WTC11 (cell line): ENCODE data around the gene RAB35. TPM values are rescaled to one million over a fixed set of nuclear protein-coding genes. Genes with fewer than 3 reads are reported as not detected.

ENCODE experiments used
- ATAC-seq: fragments of 200-7000 bp; cut with Tn5 transposase; 2 replicates; pipeline ENCODE4 v1.10.0; 2021; ENCODE audit warnings: mild to moderate bottlenecking, moderate library complexity
- CTCF ChIA-PET: fragments of 300-600 bp; sonication (Branson Sonifier 250); formaldehyde crosslinking; loops from one replicate; lab custom pipeline; 2021; ENCODE audit warnings: antibody characterized with exemption; lab: Charles Lee
- POLR2A ChIA-PET: fragments of 350-600 bp; sonication (Branson Sonifier 250); formaldehyde crosslinking; loops from one replicate; lab custom pipeline; 2021; ENCODE audit warnings: antibody characterized with exemption; lab: Charles Lee
- DNase-seq: peaks from one replicate; pipeline ENCODE4 v3.0.0; 2021; ENCODE audit warnings: low spot score
- H3K27ac Mint-ChIP-seq: 2 replicates; pipeline ENCODE4 v1.8.0; 2021; ENCODE audit warnings: mixed read lengths
- H3K27me3 Mint-ChIP-seq: 2 replicates; pipeline ENCODE4 v1.8.0; 2021; ENCODE audit warnings: low read depth, mild to moderate bottlenecking, moderate library complexity, mixed read lengths
- H3K36me3 Mint-ChIP-seq: 2 replicates; pipeline ENCODE4 v1.8.0; 2021; ENCODE audit warnings: mixed read lengths
- H3K4me1 Mint-ChIP-seq: 2 replicates; pipeline ENCODE4 v1.8.0; 2022; ENCODE audit warnings: mixed read lengths
- H3K4me3 Mint-ChIP-seq: 2 replicates; pipeline ENCODE4 v1.8.0; 2021; ENCODE audit warnings: mild to moderate bottlenecking, moderate library complexity, mixed read lengths
- H3K9me3 Mint-ChIP-seq: 2 replicates; pipeline ENCODE4 v1.8.0; 2021; ENCODE audit warnings: mixed read lengths
- FOXJ3 ChIP-seq: sonication (generic); formaldehyde crosslinking; IDR thresholded peaks from 2 replicates; pipeline ENCODE4 v1.9.0; 2021; ENCODE audit warnings: missing genetic modification reagents, mild to moderate bottlenecking, borderline replicate concordance
- MYBL2 ChIP-seq: sonication (generic); formaldehyde crosslinking; IDR thresholded peaks from 2 replicates; pipeline ENCODE4 v1.8.1; 2023; ENCODE audit warnings: mild to moderate bottlenecking, moderate library complexity, missing genetic modification reagents
- NFE2L1 ChIP-seq: sonication (generic); formaldehyde crosslinking; IDR thresholded peaks from 2 replicates; pipeline ENCODE4 v1.8.1; 2023; ENCODE audit warnings: missing genetic modification reagents
- OVOL2 ChIP-seq: fragments of 250-450 bp; sonication (Bioruptor Pico); IDR thresholded peaks from 2 replicates; pipeline ENCODE4 v1.9.0; 2021; ENCODE audit warnings: mild to moderate bottlenecking, borderline replicate concordance
- TCF7 ChIP-seq: sonication (generic); formaldehyde crosslinking; IDR thresholded peaks from 2 replicates; pipeline ENCODE4 v1.8.0; 2022; ENCODE audit warnings: mild to moderate bottlenecking, low read depth, missing genetic modification reagents, moderate library complexity
- ZNF138 ChIP-seq: sonication (generic); formaldehyde crosslinking; conservative IDR thresholded peaks from 2 replicates; pipeline ENCODE4 v1.8.1; 2022; ENCODE audit warnings: mild to moderate bottlenecking, moderate library complexity, missing genetic modification reagents
- ZNF263 ChIP-seq: sonication (generic); formaldehyde crosslinking; IDR thresholded peaks from 2 replicates; pipeline ENCODE4 v1.8.1; 2022; ENCODE audit warnings: low read depth, mild to moderate bottlenecking, moderate library complexity, missing genetic modification reagents
- total RNA-seq: library from RNA; stranded (reverse); gene quantifications from 3 replicates; pipeline ENCODE4 v1.2.3, GENCODE V29; 2021
- TF ChIP-seq, protein P1 (sequence below): sonication (generic); formaldehyde crosslinking; IDR thresholded peaks from 2 replicates; pipeline ENCODE4 v1.8.1; 2023; ENCODE audit warnings: mild to moderate bottlenecking, moderate library complexity, missing genetic modification reagents
- TF ChIP-seq, protein P2 (sequence below): fragments of 250-450 bp; sonication (Bioruptor Pico); conservative IDR thresholded peaks from 2 replicates; pipeline ENCODE4 v1.9.0; 2021; ENCODE audit warnings: mild to moderate bottlenecking
- TF ChIP-seq, protein P3 (sequence below): fragments of 250-450 bp; sonication (Bioruptor Pico); IDR thresholded peaks from 2 replicates; pipeline ENCODE4 v1.9.0; 2021; ENCODE audit warnings: mild to moderate bottlenecking, borderline replicate concordance

Gene RAB35
- total RNA-seq, 1 experiment from 2014 or later = 44.5 TPM

DNA sequence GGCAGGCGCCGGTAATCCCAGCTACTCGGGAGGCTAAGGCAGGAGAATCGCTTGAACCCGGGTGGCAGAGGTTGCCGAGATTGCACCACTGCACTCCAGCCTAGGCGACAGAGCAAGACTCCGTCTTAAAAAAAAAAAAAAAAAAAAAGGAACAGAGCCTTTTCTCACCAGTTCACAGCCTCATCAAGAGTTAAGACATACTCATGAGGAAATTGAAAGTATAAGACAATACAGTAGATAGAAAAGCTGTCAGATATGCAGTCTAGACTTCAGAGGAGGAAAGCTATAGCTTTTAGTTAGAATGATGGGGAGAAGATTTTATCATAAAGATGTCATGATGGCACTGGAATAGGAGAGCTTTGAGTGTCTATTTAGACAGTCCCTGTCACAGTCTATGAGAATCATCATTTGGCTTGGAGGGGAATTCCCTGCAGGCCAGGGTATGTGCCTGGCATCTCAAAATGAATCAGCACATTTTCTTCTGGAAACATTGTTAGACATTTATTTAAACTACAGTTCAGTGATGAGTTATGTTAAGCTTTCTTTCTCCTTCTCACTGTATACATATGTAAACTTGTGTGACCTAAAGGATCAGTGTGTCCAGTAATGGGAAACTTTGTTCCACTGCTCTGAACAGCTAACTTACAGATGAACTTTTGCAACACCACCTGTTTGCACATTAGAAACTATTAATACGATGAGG is 2.9 kb upstream of the RAB35 start:
- ChIA-PET CTCF (interaction anchor here (0.7 to 5.4 kb wide), 4 partner anchors 8 to 131 kb away, joined by 3 to 48 read pairs (median 4); partner anchors contain the start of gene BICDL1), POLR2A (interaction anchor here (0.7 kb wide), 1 partner anchor 13 kb away, joined by 7 read pairs; no protein-coding TSS in a partner anchor)
- Mint-ChIP-seq H3K27me3 (no peaks in the 10 kb centered on the region; the same call in 1 of the 2 replicates), H3K36me3 (peaks cover 1% of the 10 kb centered on the region), H3K4me3 (no peak overlapping the region), H3K9me3 (no peaks in the 10 kb centered on the region), H3K4me1 (peaks cover 32% of the 10 kb centered on the region), H3K27ac (peak overlapping the region; percentile 58)
- ATAC-seq (no peak), DNase-seq (no peak)
- TF ChIP-seq, protein P1, sequence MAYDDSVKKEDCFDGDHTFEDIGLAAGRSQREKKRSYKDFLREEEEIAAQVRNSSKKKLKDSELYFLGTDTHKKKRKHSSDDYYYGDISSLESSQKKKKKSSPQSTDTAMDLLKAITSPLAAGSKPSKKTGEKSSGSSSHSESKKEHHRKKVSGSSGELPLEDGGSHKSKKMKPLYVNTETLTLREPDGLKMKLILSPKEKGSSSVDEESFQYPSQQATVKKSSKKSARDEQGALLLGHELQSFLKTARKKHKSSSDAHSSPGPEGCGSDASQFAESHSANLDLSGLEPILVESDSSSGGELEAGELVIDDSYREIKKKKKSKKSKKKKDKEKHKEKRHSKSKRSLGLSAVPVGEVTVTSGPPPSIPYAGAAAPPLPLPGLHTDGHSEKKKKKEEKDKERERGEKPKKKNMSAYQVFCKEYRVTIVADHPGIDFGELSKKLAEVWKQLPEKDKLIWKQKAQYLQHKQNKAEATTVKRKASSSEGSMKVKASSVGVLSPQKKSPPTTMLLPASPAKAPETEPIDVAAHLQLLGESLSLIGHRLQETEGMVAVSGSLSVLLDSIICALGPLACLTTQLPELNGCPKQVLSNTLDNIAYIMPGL (CRISPR knock-in tag) = no peak
- TF ChIP-seq, protein P2, sequence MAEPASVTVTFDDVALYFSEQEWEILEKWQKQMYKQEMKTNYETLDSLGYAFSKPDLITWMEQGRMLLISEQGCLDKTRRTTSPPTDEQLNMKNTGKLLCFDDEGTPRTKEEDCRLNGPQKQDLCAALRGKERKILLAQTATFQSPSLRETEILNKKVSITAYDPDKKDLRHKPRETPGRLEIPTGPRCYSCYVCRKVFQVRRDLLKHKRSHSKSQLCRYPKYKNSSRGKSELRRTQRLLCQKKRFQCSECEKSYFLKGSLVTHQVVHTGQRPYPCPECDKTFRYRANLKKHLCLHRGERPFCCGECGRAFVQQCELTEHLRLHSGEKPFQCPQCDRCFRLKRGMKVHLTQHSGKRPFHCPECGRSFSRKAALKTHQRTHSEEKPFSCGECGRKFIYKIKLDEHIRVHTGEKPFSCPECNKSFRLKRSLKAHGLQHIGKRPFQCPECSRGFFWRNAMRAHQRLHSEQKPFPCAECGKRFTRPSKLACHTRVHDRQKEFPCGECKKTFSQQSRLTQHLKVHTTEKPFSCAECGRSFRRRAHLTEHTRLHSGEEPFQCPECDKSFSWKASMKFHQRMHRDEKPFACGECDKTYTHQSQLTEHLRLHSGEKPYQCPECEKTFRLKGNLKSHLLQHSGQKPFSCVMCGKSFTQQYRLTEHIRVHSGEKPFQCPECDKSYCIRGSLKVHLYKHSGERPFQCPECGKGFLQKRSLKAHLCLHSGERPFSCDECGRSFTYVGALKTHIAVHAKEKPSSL (CRISPR knock-in tag) = no peak
- no peak for TF ChIP-seq ZNF263 (CRISPR knock-in tag)
- no peak for TF ChIP-seq TCF7 (CRISPR knock-in tag)
- no peak for TF ChIP-seq ZNF138 (CRISPR knock-in tag)
- TF ChIP-seq OVOL2 = no peak
- no peak for TF ChIP-seq FOXJ3 (CRISPR knock-in tag)

DNA sequence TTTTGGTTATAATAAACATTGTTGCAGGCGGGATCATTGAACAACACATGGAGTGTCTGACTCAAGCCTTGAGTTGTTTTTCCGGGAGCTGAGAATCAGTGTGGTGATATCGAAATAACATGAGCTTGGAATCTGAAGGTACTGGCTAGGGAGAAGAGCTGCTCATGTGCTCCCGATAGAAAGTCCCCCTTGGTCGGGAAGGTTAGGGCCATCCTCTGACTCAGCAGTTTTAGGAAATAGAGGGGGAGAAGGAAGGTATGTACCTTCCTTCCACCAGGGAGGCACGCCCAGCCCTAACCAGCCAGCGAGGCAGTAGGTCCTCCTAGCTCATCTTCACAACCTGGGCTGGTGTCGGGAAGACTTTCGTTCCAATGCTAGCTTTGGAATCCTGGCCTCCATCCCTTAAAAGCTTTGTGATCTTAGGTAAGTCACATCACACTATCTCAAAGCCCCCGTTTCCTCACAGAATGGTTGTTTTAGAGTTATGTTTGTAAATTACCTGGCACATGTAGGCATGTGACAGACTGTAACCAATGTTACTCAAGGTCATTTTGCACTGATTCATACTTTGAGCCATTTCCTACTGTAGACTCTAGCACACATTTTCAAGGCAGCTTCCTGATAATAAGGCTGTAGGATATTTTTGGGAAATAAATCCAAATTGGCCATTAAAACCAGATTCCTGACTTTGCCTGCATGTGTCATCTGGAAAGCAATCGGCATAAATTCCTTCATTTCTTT is 1.9 kb upstream of the RAB35 start:
- no peaks in the 10 kb centered on the region; the same call in 1 of the 2 replicates for H3K27me3 Mint-ChIP-seq
- DNase-seq = peak; percentile 54
- CTCF ChIA-PET = interaction anchor here (0.8 to 5.4 kb wide), 10 partner anchors 16 to 196 kb away, joined by 3 to 48 read pairs (median 5); partner anchors contain the start of genes BICDL1, RPLP0 and SIRT4
- TF ChIP-seq, protein P2 (CRISPR knock-in tag) = no peak
- TF ChIP-seq NFE2L1 (peak; percentile 97), MYBL2 (CRISPR knock-in tag) (no peak)
- TF ChIP-seq, protein P3, sequence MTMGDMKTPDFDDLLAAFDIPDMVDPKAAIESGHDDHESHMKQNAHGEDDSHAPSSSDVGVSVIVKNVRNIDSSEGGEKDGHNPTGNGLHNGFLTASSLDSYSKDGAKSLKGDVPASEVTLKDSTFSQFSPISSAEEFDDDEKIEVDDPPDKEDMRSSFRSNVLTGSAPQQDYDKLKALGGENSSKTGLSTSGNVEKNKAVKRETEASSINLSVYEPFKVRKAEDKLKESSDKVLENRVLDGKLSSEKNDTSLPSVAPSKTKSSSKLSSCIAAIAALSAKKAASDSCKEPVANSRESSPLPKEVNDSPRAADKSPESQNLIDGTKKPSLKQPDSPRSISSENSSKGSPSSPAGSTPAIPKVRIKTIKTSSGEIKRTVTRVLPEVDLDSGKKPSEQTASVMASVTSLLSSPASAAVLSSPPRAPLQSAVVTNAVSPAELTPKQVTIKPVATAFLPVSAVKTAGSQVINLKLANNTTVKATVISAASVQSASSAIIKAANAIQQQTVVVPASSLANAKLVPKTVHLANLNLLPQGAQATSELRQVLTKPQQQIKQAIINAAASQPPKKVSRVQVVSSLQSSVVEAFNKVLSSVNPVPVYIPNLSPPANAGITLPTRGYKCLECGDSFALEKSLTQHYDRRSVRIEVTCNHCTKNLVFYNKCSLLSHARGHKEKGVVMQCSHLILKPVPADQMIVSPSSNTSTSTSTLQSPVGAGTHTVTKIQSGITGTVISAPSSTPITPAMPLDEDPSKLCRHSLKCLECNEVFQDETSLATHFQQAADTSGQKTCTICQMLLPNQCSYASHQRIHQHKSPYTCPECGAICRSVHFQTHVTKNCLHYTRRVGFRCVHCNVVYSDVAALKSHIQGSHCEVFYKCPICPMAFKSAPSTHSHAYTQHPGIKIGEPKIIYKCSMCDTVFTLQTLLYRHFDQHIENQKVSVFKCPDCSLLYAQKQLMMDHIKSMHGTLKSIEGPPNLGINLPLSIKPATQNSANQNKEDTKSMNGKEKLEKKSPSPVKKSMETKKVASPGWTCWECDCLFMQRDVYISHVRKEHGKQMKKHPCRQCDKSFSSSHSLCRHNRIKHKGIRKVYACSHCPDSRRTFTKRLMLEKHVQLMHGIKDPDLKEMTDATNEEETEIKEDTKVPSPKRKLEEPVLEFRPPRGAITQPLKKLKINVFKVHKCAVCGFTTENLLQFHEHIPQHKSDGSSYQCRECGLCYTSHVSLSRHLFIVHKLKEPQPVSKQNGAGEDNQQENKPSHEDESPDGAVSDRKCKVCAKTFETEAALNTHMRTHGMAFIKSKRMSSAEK (CRISPR knock-in tag) = peak; percentile 59; the same call in 1 of the 2 replicates
- TF ChIP-seq, all 79 proteins: peak for 2
- H3K4me1 Mint-ChIP-seq = peaks cover 31% of the 10 kb centered on the region
- H3K9me3 Mint-ChIP-seq = no peaks in the 10 kb centered on the region
- H3K4me3 Mint-ChIP-seq = peak overlapping the region; percentile 82
- POLR2A ChIA-PET = interaction anchor here (0.7 to 3.3 kb wide), 7 partner anchors 9 to 110 kb away, joined by 3 to 23 read pairs (median 7); partner anchors contain the start of gene RPLP0
- peak overlapping the region; percentile 54 for H3K27ac Mint-ChIP-seq
- ATAC-seq = peak; percentile 38
- peaks cover 4% of the 10 kb centered on the region for H3K36me3 Mint-ChIP-seq
